H9 (cell line): ENCODE data around the gene NAP1L1. TPM values are rescaled to one million over a fixed set of nuclear protein-coding genes. Genes with fewer than 3 reads are reported as not detected.
A peak's percentile ranks its signal among the peaks of the same experiment; 100 is the strongest.

ENCODE experiments used
- DNase-seq: peaks from one replicate; pipeline ENCODE4 v3.0.0-alpha.2; 2017
- H2AFZ ChIP-seq: one replicate; pipeline ENCODE4 v1.6.1; 2013; ENCODE audit warnings: mild to moderate bottlenecking, low read length, control low read depth, moderate library complexity
- H2AK5ac ChIP-seq: 2 replicates; pipeline ENCODE4 v1.6.1; 2013; ENCODE audit warnings: low read length, control low read depth, mixed read lengths; ENCODE audit not compliant: insufficient read length
- H2BK120ac ChIP-seq: one replicate; pipeline ENCODE4 v1.6.1; 2013; ENCODE audit warnings: low read depth, mild to moderate bottlenecking, low read length, control low read depth, inconsistent platforms; ENCODE audit not compliant: poor library complexity, severe bottlenecking
- H2BK12ac ChIP-seq: 2 replicates; pipeline ENCODE4 v1.6.1; 2013; ENCODE audit warnings: low read length, control low read depth, mixed read lengths, low read depth; ENCODE audit not compliant: insufficient read length
- H2BK15ac ChIP-seq: 2 replicates; pipeline ENCODE4 v1.6.1; 2013; ENCODE audit warnings: low read depth, low read length, control low read depth
- H2BK20ac ChIP-seq: one replicate; pipeline ENCODE4 v1.6.1; 2013; ENCODE audit warnings: low read depth, mild to moderate bottlenecking, low read length, control low read depth, inconsistent platforms; ENCODE audit not compliant: poor library complexity, severe bottlenecking
- H2BK5ac ChIP-seq: 2 replicates; pipeline ENCODE4 v1.6.1; 2013; ENCODE audit warnings: low read length, control low read depth, mixed read lengths; ENCODE audit not compliant: insufficient read length
- H3K14ac ChIP-seq: 2 replicates; pipeline ENCODE4 v1.6.1; 2013; ENCODE audit warnings: low read length, control low read depth; ENCODE audit not compliant: insufficient read depth
- H3K18ac ChIP-seq: 2 replicates; pipeline ENCODE4 v1.6.1; 2013; ENCODE audit warnings: low read depth, mild to moderate bottlenecking, mixed read lengths, low read length, control low read depth; ENCODE audit not compliant: insufficient read length
- H3K23ac ChIP-seq: 2 replicates; pipeline ENCODE4 v1.6.1; 2013; ENCODE audit warnings: low read length, control low read depth, mixed read lengths, low read depth; ENCODE audit not compliant: insufficient read length
- H3K23me2 ChIP-seq: 2 replicates; pipeline ENCODE4 v1.6.1; 2013; ENCODE audit warnings: low read depth, mild to moderate bottlenecking, mixed read lengths, low read length, control low read depth; ENCODE audit not compliant: insufficient read length, poor library complexity, severe bottlenecking
- H3K27ac ChIP-seq: 2 replicates; pipeline ENCODE4 v1.5.1; 2013; ENCODE audit warnings: low read length, control low read depth, mixed read lengths, low read depth; ENCODE audit not compliant: insufficient read length
- H3K27me3 ChIP-seq: 2 replicates; pipeline ENCODE4 v1.6.1; 2013; ENCODE audit warnings: low read length, control low read depth, inconsistent platforms; ENCODE audit not compliant: insufficient read depth
- H3K4ac ChIP-seq: 2 replicates; pipeline ENCODE4 v1.6.1; 2013; ENCODE audit warnings: low read depth, mild to moderate bottlenecking, control low read depth, inconsistent platforms, low read length, moderate library complexity
- H3K4me1 ChIP-seq: 2 replicates; pipeline ENCODE4 v1.6.1; 2013; ENCODE audit warnings: low read length, control low read depth, inconsistent platforms; ENCODE audit not compliant: insufficient read depth
- H3K4me2 ChIP-seq: 2 replicates; pipeline ENCODE4 v1.6.1; 2013; ENCODE audit warnings: low read length, control low read depth, mixed read lengths; ENCODE audit not compliant: insufficient read length, insufficient read depth
- H3K56ac ChIP-seq: 2 replicates; pipeline ENCODE4 v1.6.1; 2013; ENCODE audit warnings: low read depth, mild to moderate bottlenecking, mixed read lengths, low read length, control low read depth; ENCODE audit not compliant: insufficient read length
- H3K79me1 ChIP-seq: 2 replicates; pipeline ENCODE4 v1.6.1; 2013; ENCODE audit warnings: low read depth, mild to moderate bottlenecking, moderate library complexity, low read length, control low read depth, inconsistent platforms; ENCODE audit not compliant: insufficient read depth, poor library complexity, severe bottlenecking
- H3K79me2 ChIP-seq: 2 replicates; pipeline ENCODE4 v1.6.1; 2013; ENCODE audit warnings: low read length, control low read depth, inconsistent platforms; ENCODE audit not compliant: insufficient read depth
- H3K9ac ChIP-seq: 2 replicates; pipeline ENCODE4 v1.6.1; 2013; ENCODE audit warnings: low read length, control low read depth, mixed read lengths; ENCODE audit not compliant: insufficient read length; ENCODE audit errors: extremely low read depth
- H3K9me3 ChIP-seq: one replicate; pipeline ENCODE4 v1.6.1; 2013; ENCODE audit warnings: low read depth, low read length, inconsistent platforms; ENCODE audit not compliant: control insufficient read depth
- H3T11ph ChIP-seq: one replicate; pipeline ENCODE4 v1.6.1; 2013; ENCODE audit warnings: mild to moderate bottlenecking, low read length, control low read depth, inconsistent platforms
- H4K20me1 ChIP-seq: one replicate; pipeline ENCODE4 v1.6.1; 2013; ENCODE audit not compliant: control insufficient read depth, insufficient read length, insufficient read depth
- H4K5ac ChIP-seq: 2 replicates; pipeline ENCODE4 v1.6.1; 2013; ENCODE audit warnings: low read depth, mild to moderate bottlenecking, mixed read lengths, low read length, control low read depth; ENCODE audit not compliant: insufficient read length
- H4K8ac ChIP-seq: replicated peaks from 2 replicates; pipeline ENCODE4 v1.6.1; 2013; ENCODE audit warnings: low read length, control low read depth, mixed read lengths, low read depth; ENCODE audit not compliant: insufficient read length
- H4K91ac ChIP-seq: 2 replicates; pipeline ENCODE4 v1.6.1; 2013; ENCODE audit warnings: low read depth, mild to moderate bottlenecking, moderate library complexity, mixed read lengths, low read length, control low read depth; ENCODE audit not compliant: insufficient read length
- H3K27ac Mint-ChIP-seq, 3 experiments: 2 replicates in 2 of 3; 3 replicates in 1 of 3; pipeline ENCODE4 v1.8.0; 2020 to 2021; ENCODE audit warnings: mixed read lengths in 3 of 3, mild to moderate bottlenecking in 1 of 3, moderate library complexity in 1 of 3
- H3K27me3 Mint-ChIP-seq: 2 replicates; pipeline ENCODE4 v1.8.0; 2021; ENCODE audit warnings: low read depth, mild to moderate bottlenecking, moderate library complexity, mixed read lengths
- H3K36me3 Mint-ChIP-seq, 3 experiments: 2 replicates in 2 of 3; 3 replicates in 1 of 3; pipeline ENCODE4 v1.8.0; 2020 to 2021; ENCODE audit warnings: low read depth in 3 of 3, mixed read lengths in 3 of 3; ENCODE audit not compliant: insufficient read depth in 1 of 3
- H3K4me1 Mint-ChIP-seq, 2 experiments: 2 replicates each; pipeline ENCODE4 v1.8.0; 2020; ENCODE audit warnings: mixed read lengths in 2 of 2
- H3K4me3 Mint-ChIP-seq, 2 experiments: 2 replicates in 1 of 2; 3 replicates in 1 of 2; pipeline ENCODE4 v1.8.0; 2020 to 2021; ENCODE audit warnings: mild to moderate bottlenecking in 2 of 2, mixed read lengths in 2 of 2, moderate library complexity in 1 of 2
- H3K9me3 Mint-ChIP-seq, 2 experiments: 2 replicates in 1 of 2; 3 replicates in 1 of 2; pipeline ENCODE4 v1.8.0; 2020; ENCODE audit warnings: mild to moderate bottlenecking in 2 of 2, mixed read lengths in 2 of 2, moderate library complexity in 1 of 2
- WGBS: extraction: QIAGEN DNeasy Blood & Tissue Kit; methylation state at CpG from one replicate; pipeline ENCODE4 v1.1.7; 2013; ENCODE audit warnings: missing lambda C conversion rate, low lambda C conversion rate, mixed read lengths; ENCODE audit not compliant: insufficient read length; ENCODE audit errors: extremely low coverage; 5-methylcytosine and 5-hydroxymethylcytosine counted together
- total RNA-seq: library from RNA; stranded (reverse); gene quantifications from 2 replicates; pipeline ENCODE4 v1.2.1, GENCODE V29; 2021
- TF ChIP-seq, protein P1 (sequence below): fragments of 200-600 bp; sonication (generic); conservative IDR thresholded peaks from 3 replicates; pipeline ENCODE4 v1.8.0; 2021; ENCODE audit warnings: antibody characterized with exemption, mild to moderate bottlenecking

The NAP1L1 gene
- total RNA-seq, 1 experiment from 2014 or later = 1,012 TPM

DNA sequence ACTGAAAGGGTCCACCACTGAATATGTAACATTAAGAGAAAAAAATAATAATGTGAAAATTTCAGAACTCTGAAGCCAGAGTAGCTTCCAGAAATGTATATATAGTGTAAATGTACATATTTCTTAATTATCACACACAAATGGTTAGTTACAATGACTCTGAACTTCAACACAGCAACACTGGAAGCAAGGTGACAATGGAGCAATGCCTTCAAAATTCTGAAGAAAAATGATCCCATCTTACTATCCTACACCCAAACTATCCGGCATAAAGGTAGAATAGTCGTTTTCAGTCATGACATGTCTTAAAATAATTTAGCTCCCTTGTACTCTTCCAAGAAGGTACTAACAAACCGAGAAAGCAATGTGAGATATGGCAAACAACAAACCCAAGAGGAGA lies 11.9 kb downstream of the NAP1L1 start:
- Histone ChIP-seq H3K9ac (no peak overlapping the region), H2BK15ac (no peak overlapping the region), H3K56ac (no peak overlapping the region), H3K23ac (no peak overlapping the region), H3K14ac (no peak overlapping the region), H3K4me2 (no peak overlapping the region), H3K27ac (no peak overlapping the region), H4K8ac (no peak overlapping the region), H4K20me1 (no peaks in the 10 kb centered on the region), H4K5ac (no peak overlapping the region), H3T11ph (no peak overlapping the region), H3K18ac (no peak overlapping the region), H2AK5ac (no peak overlapping the region), H2BK12ac (no peak overlapping the region), H3K4ac (no peak overlapping the region), H2BK5ac (no peak overlapping the region), H3K27me3 (no peaks in the 10 kb centered on the region), H2AFZ (no peak overlapping the region), H2BK120ac (no peak overlapping the region), H4K91ac (no peak overlapping the region), H2BK20ac (no peak overlapping the region), H3K23me2 (no peaks in the 10 kb centered on the region), H3K4me1 (no peaks in the 10 kb centered on the region; the same call in 1 of the 2 replicates), H3K79me2 (peaks cover 68% of the 10 kb centered on the region), H3K9me3 (no peaks in the 10 kb centered on the region), H3K79me1 (peaks cover 5% of the 10 kb centered on the region)
- no CpG with 5 or more reads among the region's 3 CpGs for WGBS
- H3K36me3 Mint-ChIP-seq = peaks cover 32 to 56% (median 48%) of the 10 kb centered on the region in 3 experiments
- peak overlapping the region in 1 of 3 experiments; percentile 41; a peak in 1 of 7 replicates for H3K27ac Mint-ChIP-seq
- H3K4me3 Mint-ChIP-seq = no peak overlapping the region
- no peak for DNase-seq
- peaks cover 62 to 70% of the 10 kb centered on the region in 2 experiments for H3K4me1 Mint-ChIP-seq
- no peaks in the 10 kb centered on the region for H3K27me3 Mint-ChIP-seq
- TF ChIP-seq, protein P1, sequence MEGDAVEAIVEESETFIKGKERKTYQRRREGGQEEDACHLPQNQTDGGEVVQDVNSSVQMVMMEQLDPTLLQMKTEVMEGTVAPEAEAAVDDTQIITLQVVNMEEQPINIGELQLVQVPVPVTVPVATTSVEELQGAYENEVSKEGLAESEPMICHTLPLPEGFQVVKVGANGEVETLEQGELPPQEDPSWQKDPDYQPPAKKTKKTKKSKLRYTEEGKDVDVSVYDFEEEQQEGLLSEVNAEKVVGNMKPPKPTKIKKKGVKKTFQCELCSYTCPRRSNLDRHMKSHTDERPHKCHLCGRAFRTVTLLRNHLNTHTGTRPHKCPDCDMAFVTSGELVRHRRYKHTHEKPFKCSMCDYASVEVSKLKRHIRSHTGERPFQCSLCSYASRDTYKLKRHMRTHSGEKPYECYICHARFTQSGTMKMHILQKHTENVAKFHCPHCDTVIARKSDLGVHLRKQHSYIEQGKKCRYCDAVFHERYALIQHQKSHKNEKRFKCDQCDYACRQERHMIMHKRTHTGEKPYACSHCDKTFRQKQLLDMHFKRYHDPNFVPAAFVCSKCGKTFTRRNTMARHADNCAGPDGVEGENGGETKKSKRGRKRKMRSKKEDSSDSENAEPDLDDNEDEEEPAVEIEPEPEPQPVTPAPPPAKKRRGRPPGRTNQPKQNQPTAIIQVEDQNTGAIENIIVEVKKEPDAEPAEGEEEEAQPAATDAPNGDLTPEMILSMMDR = no peak
- no peaks in the 10 kb centered on the region for H3K9me3 Mint-ChIP-seq
